ENCODE measurements around the gene ATF5. TPM values are rescaled to one million over a fixed set of nuclear protein-coding genes. Genes with fewer than 3 reads are reported as not detected.

Gene ATF5
- total and polyA plus RNA-seq, 2 of the 13 experiments (the other 11 are each of a cell fraction or from before 2014, with no cell fraction given) = 5.2 to 10.3 TPM

DNA sequence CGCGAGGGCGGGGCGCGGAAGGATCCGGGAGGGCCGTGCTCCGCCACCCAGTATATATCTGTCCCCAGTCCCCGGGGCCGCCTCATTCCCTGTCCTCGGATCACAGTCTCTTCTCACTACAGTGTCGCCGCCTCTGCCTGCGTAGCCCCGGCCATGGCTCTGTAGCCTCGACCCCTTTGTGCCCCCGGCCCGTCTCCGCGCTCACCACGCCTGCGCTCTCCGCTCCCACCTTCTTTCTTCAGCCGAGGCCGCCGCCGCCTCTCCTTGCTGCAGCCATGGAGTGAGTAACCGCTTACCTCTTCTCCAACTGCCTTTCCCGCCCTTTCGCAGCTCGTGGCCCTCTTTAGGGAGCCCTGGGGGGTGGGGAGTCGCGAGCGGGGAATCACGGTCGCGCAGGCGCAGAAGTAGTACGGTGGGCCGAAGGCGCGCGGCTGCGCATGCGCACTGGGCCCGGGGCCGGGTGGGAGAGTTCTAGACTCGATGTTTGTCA, at the start of gene ATF5, which contains the start of gene NUP62 (continued):
- TF ChIP-seq ZNF510 (CRISPR knock-in tag; IDR thresholded peaks at IDR 0.05; ENCODE audit: low read depth) (peak; percentile 91; the same call in 1 of the 2 replicates), YY1 (IDR thresholded peaks at IDR 0.05; ENCODE audit: insufficient read depth, insufficient replicate concordance, low read depth, low read length) (peak; percentile 36), NFIC (IDR thresholded peaks at IDR 0.05; ENCODE audit: low read length) (no peak), NFKB2 (CRISPR knock-in tag; IDR thresholded peaks at IDR 0.05; ENCODE audit: borderline replicate concordance) (peak; percentile 98), POGK (CRISPR knock-in tag; conservative IDR thresholded peaks at IDR 0.05) (no peak; the same call in 1 of the 2 replicates), RNF2 (conservative IDR thresholded peaks at IDR 0.05; ENCODE audit: low read depth) (no peak), ZZZ3 (CRISPR knock-in tag; IDR thresholded peaks at IDR 0.05; ENCODE audit: borderline replicate concordance) (peak; percentile 32; the same call in 1 of the 2 replicates), TAF1 (CRISPR knock-in tag; IDR thresholded peaks at IDR 0.05) (peak; percentile 80; the same call in 1 of the 2 replicates), MATR3 (CRISPR knock-in tag; IDR thresholded peaks at IDR 0.05) (no peak), PTBP1 (IDR thresholded peaks at IDR 0.05; ENCODE audit: low read depth, low read length, poor library complexity, severe bottlenecking) (no peak), RFX1 (IDR thresholded peaks at IDR 0.05) (no peak), EP300 (IDR thresholded peaks at IDR 0.05; ENCODE audit: low read depth in 2 of 2, low read length in 2 of 2) (no peak), EP300 (CRISPR knock-in tag; IDR thresholded peaks at IDR 0.05; ENCODE audit: borderline replicate concordance) (peak; percentile 50; the same call in 1 of the 2 replicates), POLR2AphosphoS2 (IDR thresholded peaks at IDR 0.05; ENCODE audit: low read depth, low read length) (no peak), HHEX (CRISPR knock-in tag; IDR thresholded peaks at IDR 0.05) (no peak), WIZ (CRISPR knock-in tag; IDR thresholded peaks at IDR 0.05) (peak; percentile 95; the same call in 1 of the 2 replicates), MNT (IDR thresholded peaks at IDR 0.05) (no peak), LCORL (IDR thresholded peaks at IDR 0.05) (no peak), LCORL (CRISPR knock-in tag; IDR thresholded peaks at IDR 0.05) (0 out of 2 replicates have a peak, but pooled peaks have one; percentile 31), PAX8 (CRISPR knock-in tag; IDR thresholded peaks at IDR 0.05; ENCODE audit: borderline replicate concordance) (no peak), MIER2 (CRISPR knock-in tag; IDR thresholded peaks at IDR 0.05) (no peak), NCOR1 (IDR thresholded peaks at IDR 0.05; ENCODE audit: borderline replicate concordance, low read length) (no peak)
- TF ChIP-seq, protein P1, sequence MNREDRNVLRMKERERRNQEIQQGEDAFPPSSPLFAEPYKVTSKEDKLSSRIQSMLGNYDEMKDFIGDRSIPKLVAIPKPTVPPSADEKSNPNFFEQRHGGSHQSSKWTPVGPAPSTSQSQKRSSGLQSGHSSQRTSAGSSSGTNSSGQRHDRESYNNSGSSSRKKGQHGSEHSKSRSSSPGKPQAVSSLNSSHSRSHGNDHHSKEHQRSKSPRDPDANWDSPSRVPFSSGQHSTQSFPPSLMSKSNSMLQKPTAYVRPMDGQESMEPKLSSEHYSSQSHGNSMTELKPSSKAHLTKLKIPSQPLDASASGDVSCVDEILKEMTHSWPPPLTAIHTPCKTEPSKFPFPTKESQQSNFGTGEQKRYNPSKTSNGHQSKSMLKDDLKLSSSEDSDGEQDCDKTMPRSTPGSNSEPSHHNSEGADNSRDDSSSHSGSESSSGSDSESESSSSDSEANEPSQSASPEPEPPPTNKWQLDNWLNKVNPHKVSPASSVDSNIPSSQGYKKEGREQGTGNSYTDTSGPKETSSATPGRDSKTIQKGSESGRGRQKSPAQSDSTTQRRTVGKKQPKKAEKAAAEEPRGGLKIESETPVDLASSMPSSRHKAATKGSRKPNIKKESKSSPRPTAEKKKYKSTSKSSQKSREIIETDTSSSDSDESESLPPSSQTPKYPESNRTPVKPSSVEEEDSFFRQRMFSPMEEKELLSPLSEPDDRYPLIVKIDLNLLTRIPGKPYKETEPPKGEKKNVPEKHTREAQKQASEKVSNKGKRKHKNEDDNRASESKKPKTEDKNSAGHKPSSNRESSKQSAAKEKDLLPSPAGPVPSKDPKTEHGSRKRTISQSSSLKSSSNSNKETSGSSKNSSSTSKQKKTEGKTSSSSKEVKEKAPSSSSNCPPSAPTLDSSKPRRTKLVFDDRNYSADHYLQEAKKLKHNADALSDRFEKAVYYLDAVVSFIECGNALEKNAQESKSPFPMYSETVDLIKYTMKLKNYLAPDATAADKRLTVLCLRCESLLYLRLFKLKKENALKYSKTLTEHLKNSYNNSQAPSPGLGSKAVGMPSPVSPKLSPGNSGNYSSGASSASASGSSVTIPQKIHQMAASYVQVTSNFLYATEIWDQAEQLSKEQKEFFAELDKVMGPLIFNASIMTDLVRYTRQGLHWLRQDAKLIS (CRISPR knock-in tag; IDR thresholded peaks at IDR 0.05) = no peak
- TF ChIP-seq, protein P2, sequence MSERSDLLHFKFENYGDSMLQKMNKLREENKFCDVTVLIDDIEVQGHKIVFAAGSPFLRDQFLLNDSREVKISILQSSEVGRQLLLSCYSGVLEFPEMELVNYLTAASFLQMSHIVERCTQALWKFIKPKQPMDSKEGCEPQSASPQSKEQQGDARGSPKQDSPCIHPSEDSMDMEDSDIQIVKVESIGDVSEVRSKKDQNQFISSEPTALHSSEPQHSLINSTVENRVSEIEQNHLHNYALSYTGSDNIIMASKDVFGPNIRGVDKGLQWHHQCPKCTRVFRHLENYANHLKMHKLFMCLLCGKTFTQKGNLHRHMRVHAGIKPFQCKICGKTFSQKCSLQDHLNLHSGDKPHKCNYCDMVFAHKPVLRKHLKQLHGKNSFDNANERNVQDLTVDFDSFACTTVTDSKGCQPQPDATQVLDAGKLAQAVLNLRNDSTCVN (CRISPR knock-in tag; IDR thresholded peaks at IDR 0.05; ENCODE audit: borderline replicate concordance) = no peak
